ENCODE results near the gene KIF1C. TPM values are rescaled to one million over a fixed set of nuclear protein-coding genes. Genes with fewer than 3 reads are reported as not detected.

The KIF1C gene
- total and polyA plus RNA-seq, 9 of the 15 experiments (the other 6 are each of a cell fraction or from before 2014, with no cell fraction given) = 0.38 to 68.4 (median 25.1) TPM

- no peak for TF ChIP-seq FOXP4 (CRISPR knock-in tag; IDR thresholded peaks at IDR 0.05; ENCODE audit: borderline replicate concordance)
- no peak for TF ChIP-seq ZNF121 (CRISPR knock-in tag; conservative IDR thresholded peaks at IDR 0.05)
- peak; percentile 51; the same call in 1 of the 2 replicates for TF ChIP-seq ZBTB40 (IDR thresholded peaks at IDR 0.05)
- TF ChIP-seq ZBTB40 (CRISPR knock-in tag; IDR thresholded peaks at IDR 0.05) = no peak
- TF ChIP-seq DACH1 (IDR thresholded peaks at IDR 0.05; ENCODE audit: partially characterized antibody) = no peak
- no peak for TF ChIP-seq RB1 (IDR thresholded peaks at IDR 0.05; ENCODE audit: low read depth)
- TF ChIP-seq MLX (CRISPR knock-in tag; conservative IDR thresholded peaks at IDR 0.05) = no peak
- no peak for TF ChIP-seq CBFA2T2 (conservative IDR thresholded peaks at IDR 0.05)
- TF ChIP-seq PHB (CRISPR knock-in tag; IDR thresholded peaks at IDR 0.05) = no peak
- no peak for TF ChIP-seq ZBTB49 (CRISPR knock-in tag; IDR thresholded peaks at IDR 0.05; ENCODE audit: borderline replicate concordance)
- TF ChIP-seq ZNF740 (CRISPR knock-in tag; IDR thresholded peaks at IDR 0.05) = no peak
- TF ChIP-seq ZNF740 (tag; IDR thresholded peaks at IDR 0.05) = no peak
Observed at GRCh38 chr17:4966844-4967538, 30.8 kb upstream of the KIF1C start (continued).

Measured in K562 (cell line).